ENCODE data around the gene NPY5R. TPM values are rescaled to one million over a fixed set of nuclear protein-coding genes. Genes with fewer than 3 reads are reported as not detected.

NPY5R gene
- total and polyA plus RNA-seq, 2 of the 13 experiments (the other 11 are each of a cell fraction or from before 2014, with no cell fraction given), result not detected

- Histone ChIP-seq H3K9ac (ENCODE audit: insufficient read depth, low read depth, low read length) (no peak overlapping the region), H3K27me3 (ENCODE audit: control insufficient read depth in 1 of 2, insufficient read depth in 2 of 2, low read length in 2 of 2) (no peaks in the 10 kb centered on the region), H3K36me3 (replicated peaks in 1 of 2; ENCODE audit: control insufficient read depth in 1 of 2, insufficient read depth in 2 of 2, low read length in 2 of 2) (no peaks in the 10 kb centered on the region), H3K4me3 (replicated peaks in 1 of 3; ENCODE audit: insufficient read depth in 1 of 3, low read depth in 2 of 3, low read length in 3 of 3) (no peak overlapping the region), H3K4me1 (ENCODE audit: insufficient read depth, low read length) (no peaks in the 10 kb centered on the region), H3K27ac (ENCODE audit: extremely low read length, insufficient read depth, low read length) (no peak overlapping the region), H3K79me2 (ENCODE audit: insufficient read depth, low read length) (no peaks in the 10 kb centered on the region), H4K20me1 (ENCODE audit: insufficient read depth, low read length) (no peaks in the 10 kb centered on the region), H3K9me3 (ENCODE audit: low read length) (no peaks in the 10 kb centered on the region), H2AFZ (ENCODE audit: low read length) (no peak overlapping the region), H3K4me2 (ENCODE audit: low read depth, low read length) (no peak overlapping the region)
- intact Hi-C loops (cut with micrococcal nuclease; ENCODE audit: unreplicated experiment), result no loop called here
- no TSS peak for BruUV-seq (replicated peaks)
- FAIRE-seq (no peak), ATAC-seq (no peak), DNase-seq (ENCODE audit: low spot score) (no peak)
- ChIA-PET POLR2A (no interaction called here), CTCF (ENCODE audit: low intra/inter-chr PET ratio, low total read pairs) (no interaction called here)
- in situ Hi-C loops (cut with HindIII; ENCODE audit: extremely low pct_ligation_motif_present, low pct_unique_long_range_greater_than_20kb), result no loop called here
- TF ChIP-seq SNAPC2 (CRISPR knock-in tag; IDR thresholded peaks at IDR 0.05), result no peak
- TF ChIP-seq ZNF768 (CRISPR knock-in tag; IDR thresholded peaks at IDR 0.05), result no peak
- TF ChIP-seq ZNF570 (CRISPR knock-in tag; IDR thresholded peaks at IDR 0.05; ENCODE audit: borderline replicate concordance), result no peak
- no peak for TF ChIP-seq BCLAF1 (IDR thresholded peaks at IDR 0.05)
- no peak for TF ChIP-seq NFE2L1 (CRISPR knock-in tag; IDR thresholded peaks at IDR 0.05; ENCODE audit: borderline replicate concordance)
- no peak for TF ChIP-seq ZNF383 (CRISPR knock-in tag; IDR thresholded peaks at IDR 0.05; ENCODE audit: borderline replicate concordance)
- TF ChIP-seq ZNF607 (CRISPR knock-in tag; IDR thresholded peaks at IDR 0.05; ENCODE audit: borderline replicate concordance), result no peak
- TF ChIP-seq CENPX (CRISPR knock-in tag; IDR thresholded peaks at IDR 0.05), result no peak
- TF ChIP-seq SOX6 (IDR thresholded peaks at IDR 0.05), result no peak
- TF ChIP-seq SOX6 (CRISPR knock-in tag; IDR thresholded peaks at IDR 0.05), result no peak
- no peak for TF ChIP-seq RARG (CRISPR knock-in tag; IDR thresholded peaks at IDR 0.05; ENCODE audit: low read depth)
- no peak for TF ChIP-seq GATAD2A (CRISPR knock-in tag; IDR thresholded peaks at IDR 0.05)
- no peak for TF ChIP-seq SATB2 (CRISPR knock-in tag; IDR thresholded peaks at IDR 0.05)
- no peak for TF ChIP-seq NFE2L2 (IDR thresholded peaks at IDR 0.05; ENCODE audit: low read length)
- no peak for TF ChIP-seq TBX3 (IDR thresholded peaks at IDR 0.05; ENCODE audit: borderline replicate concordance)
- no peak for TF ChIP-seq HOMEZ (CRISPR knock-in tag; IDR thresholded peaks at IDR 0.05; ENCODE audit: low read depth)
- TF ChIP-seq ZNF704 (CRISPR knock-in tag; IDR thresholded peaks at IDR 0.05; ENCODE audit: borderline replicate concordance), result no peak
- TF ChIP-seq ZSCAN30 (CRISPR knock-in tag; IDR thresholded peaks at IDR 0.05), result no peak
These were observed 41.2 kb downstream of the NPY5R start for GRCh38 chr4:163384926-163385325.
